CD1c-positive myeloid dendritic cell (primary cell): ENCODE results near the gene TSSC4.

Experiments
- DNase-seq: peaks from one replicate; pipeline ENCODE4 v3.0.0-alpha.2; 2016; ENCODE audit errors: extremely low spot score

TSSC4 gene

GRCh38 chr11:2386591-2386990, 14.0 kb upstream of the TSSC4 start:
- no peak for DNase-seq

DNA sequence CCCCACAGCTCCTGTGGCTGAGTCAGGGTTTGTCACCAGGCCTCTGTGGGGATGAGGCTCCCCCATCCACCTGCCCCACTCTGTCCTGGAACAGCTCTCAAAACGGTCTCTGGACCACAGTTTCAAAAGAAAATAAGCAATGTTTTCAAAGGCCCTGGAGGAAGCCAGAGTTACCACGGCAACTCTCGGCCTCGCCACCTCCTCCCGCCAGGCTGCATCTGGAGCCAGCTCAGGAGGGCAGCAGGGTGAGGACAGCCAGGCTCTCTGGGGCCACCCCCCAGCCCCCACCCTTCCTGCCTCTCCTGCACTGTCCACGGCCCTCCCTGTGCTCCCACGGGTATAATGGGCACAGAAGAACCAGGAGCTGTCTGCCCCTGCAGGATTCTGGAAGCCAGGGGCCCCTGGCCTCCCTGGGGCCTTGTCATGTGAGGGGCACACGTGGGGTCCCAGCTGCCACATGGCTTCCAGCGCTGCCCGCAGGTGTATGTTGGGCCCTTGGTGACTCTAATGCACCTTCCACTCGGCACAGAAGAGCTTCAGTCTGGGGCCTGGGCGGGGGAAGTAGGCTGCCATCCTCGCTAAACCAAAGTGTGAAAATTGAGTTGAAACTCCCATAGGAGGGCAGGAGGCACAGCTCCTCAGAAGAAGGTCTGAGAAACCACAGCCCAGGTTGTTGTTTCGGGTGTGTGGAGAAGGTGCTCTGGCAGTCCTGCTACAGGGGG, 13.1 kb upstream of the TSSC4 start:
- DNase-seq: no peak

- DNase-seq: no peak
These were observed 11.8 kb upstream of the TSSC4 start for GRCh38 chr11:2388431-2389376.

- no peak for DNase-seq
These were observed 11.0 kb upstream of the TSSC4 start for GRCh38 chr11:2389377-2390026.

GRCh38 chr11:2390091-2390724, 10.3 kb upstream of the TSSC4 start:
- DNase-seq: no peak

- DNase-seq: no peak
These were observed 9.8 kb upstream of the TSSC4 start for GRCh38 chr11:2390725-2391151.

- no peak for DNase-seq
These were observed 9.2 kb upstream of the TSSC4 start for GRCh38 chr11:2391181-2391975.

GRCh38 chr11:2392241-2392959, 8.2 kb upstream of the TSSC4 start:
- no peak for DNase-seq

DNA sequence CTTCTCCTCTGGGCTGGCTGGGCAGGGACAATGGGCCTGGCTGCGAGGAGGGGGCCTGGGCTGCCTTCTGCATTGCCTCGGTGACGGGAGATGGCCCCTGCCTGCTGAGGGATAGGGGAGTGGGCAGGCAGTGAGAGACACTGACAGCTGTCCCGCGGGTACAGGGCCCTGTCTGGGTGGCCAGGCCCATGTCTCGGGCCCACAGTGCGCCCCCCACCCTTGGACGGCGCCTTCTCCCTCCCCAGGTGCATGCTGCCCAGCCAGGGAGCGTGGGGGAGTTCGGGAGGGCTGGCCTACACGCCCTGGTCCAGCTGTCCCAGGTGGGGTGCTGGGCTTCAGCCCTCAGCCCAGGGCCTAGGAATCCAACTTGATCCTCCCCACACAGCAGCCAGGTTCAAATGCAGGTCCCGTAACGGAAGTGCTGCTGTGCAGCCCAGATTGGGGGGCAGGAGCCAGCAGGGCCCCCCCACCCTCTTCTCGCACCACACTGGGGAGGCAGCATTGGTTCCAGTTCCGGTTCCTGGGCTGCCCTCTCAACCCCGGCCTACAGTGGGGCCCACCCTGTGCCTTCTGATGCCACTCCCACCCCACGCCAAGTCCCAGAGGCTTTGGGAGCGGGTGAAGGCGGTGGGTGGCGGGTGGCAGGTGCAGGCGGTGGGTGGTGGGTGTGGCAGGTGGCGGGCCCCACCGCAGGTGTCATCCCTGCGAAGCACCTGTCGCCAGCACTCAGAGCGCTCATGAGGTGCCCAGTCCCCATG, 7.3 kb upstream of the TSSC4 start:
- no peak for DNase-seq

- DNase-seq: no peak
These were observed 6.4 kb upstream of the TSSC4 start for GRCh38 chr11:2393941-2394817.

DNA sequence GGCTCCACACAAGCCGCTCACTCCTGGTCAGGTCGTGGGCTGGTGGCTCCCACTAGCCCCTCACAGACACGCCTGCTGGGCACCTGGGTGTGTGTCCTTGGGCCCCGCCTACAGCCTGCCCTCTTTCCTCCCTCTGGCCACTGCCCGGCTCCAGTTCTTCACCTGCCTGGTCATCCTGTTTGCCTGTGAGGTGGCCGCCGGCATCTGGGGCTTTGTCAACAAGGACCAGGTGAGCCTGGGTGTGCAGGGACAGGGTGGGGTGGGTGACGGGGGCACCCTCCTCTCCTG, 5.8 kb upstream of the TSSC4 start:
- DNase-seq: no peak

DNA sequence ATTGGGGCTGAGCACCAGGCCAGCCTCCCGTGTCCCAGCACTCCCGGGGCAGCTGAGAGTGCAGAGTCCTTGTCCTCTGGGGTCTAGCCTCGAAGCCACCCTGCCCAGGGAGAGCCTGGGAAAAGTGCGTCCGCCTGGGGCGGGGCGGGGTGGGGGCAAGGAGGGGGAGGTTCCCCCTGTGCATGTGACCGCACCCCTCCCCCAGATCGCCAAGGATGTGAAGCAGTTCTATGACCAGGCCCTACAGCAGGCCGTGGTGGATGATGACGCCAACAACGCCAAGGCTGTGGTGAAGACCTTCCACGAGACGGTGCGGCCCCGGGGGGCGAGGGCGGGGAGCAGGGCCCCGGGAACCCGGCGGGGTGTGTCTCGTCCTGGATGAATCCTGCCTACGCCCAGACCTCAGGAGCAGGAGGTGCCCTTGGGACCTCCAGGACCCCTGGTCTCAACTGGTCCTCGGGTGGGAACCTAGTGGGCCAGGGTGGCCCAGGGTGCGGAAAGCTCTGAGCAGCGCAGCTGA, 5.3 kb upstream of the TSSC4 start:
- DNase-seq: no peak

GRCh38 chr11:2395856-2396255, 4.7 kb upstream of the TSSC4 start:
- no peak for DNase-seq

GRCh38 chr11:2396471-2396870, 4.1 kb upstream of the TSSC4 start:
- no peak for DNase-seq

GRCh38 chr11:2397005-2397404, 3.5 kb upstream of the TSSC4 start:
- no peak for DNase-seq

GRCh38 chr11:2398664-2399355, 1.7 kb upstream of the TSSC4 start:
- DNase-seq: no peak

DNA sequence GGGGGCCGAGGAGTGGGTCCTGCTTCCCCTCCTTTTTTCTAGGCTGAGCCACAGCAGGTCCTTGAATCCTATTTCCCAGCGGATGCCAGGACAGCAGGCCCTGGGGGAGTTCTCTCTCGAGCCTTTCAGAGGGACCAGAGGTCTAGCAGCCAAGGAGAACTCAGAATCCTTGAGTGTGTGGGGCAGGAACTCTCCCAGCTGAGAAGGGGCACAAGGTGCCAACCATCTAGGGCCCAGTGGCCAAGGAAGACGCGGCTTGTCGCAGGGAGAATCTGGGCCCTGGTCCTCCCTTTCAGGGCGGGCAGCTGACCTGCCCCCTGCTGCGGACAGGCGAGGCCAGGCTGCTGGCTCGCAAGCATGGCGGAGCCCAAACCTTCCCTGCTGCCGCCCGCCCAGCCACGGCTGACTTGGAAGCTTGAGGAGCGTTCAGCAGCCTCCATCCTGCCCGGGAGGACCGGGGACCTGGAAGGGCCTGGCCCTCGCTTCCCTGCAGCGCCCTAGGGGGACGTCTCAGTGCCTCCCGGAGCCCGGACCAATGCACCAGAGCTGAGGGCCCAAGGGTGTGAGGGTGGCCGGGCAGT, 972 bp upstream of the TSSC4 start:
- no peak for DNase-seq
